Endothelial cell (in vitro differentiated cells): ENCODE results near the gene HYCC2. TPM values are rescaled to one million over a fixed set of nuclear protein-coding genes. Genes with fewer than 3 reads are reported as not detected.
"Not testable (repeated sequence)": the region's sequence is repeated elsewhere in the genome, so short reads cannot be mapped to it uniquely, and the experiment has no call there.

Experiments
- DNase-seq: peaks from one replicate; pipeline ENCODE4 v3.0.0; 2021; ENCODE audit warnings: low spot score
- H3K27ac Mint-ChIP-seq: one replicate; pipeline ENCODE4 v1.8.0; 2021; ENCODE audit warnings: mixed read lengths, inconsistent platforms; ENCODE audit not compliant: unreplicated experiment
- H3K27me3 Mint-ChIP-seq: one replicate; pipeline ENCODE4 v1.8.0; 2021; ENCODE audit warnings: mild to moderate bottlenecking, moderate library complexity, mixed read lengths, inconsistent platforms; ENCODE audit not compliant: unreplicated experiment
- H3K36me3 Mint-ChIP-seq: one replicate; pipeline ENCODE4 v1.8.0; 2021; ENCODE audit warnings: mild to moderate bottlenecking, low read depth, mixed read lengths, inconsistent platforms; ENCODE audit not compliant: unreplicated experiment
- H3K4me1 Mint-ChIP-seq: one replicate; pipeline ENCODE4 v1.8.0; 2021; ENCODE audit warnings: mild to moderate bottlenecking, mixed read lengths, inconsistent platforms; ENCODE audit not compliant: unreplicated experiment
- H3K4me3 Mint-ChIP-seq: one replicate; pipeline ENCODE4 v1.8.0; 2021; ENCODE audit warnings: mild to moderate bottlenecking, mixed read lengths, inconsistent platforms; ENCODE audit not compliant: unreplicated experiment
- H3K9me3 Mint-ChIP-seq: one replicate; pipeline ENCODE4 v1.8.0; 2021; ENCODE audit warnings: mixed read lengths, inconsistent platforms; ENCODE audit not compliant: unreplicated experiment
- CTCF ChIP-seq: fragments of 200-600 bp; sonication (generic); IDR thresholded peaks from one replicate; pipeline ENCODE4 v1.5.0; 2021; ENCODE audit warnings: antibody characterized with exemption; ENCODE audit not compliant: unreplicated experiment
- total RNA-seq: library from RNA; stranded (reverse); fragmentation: NEBNext Ultra II Directional; extraction: Animal tissue kit (Norgen Biotek cat#: 25700); gene quantifications from one replicate; pipeline ENCODE4 v1.2.1, GENCODE V29; 2021; ENCODE audit not compliant: unreplicated experiment

HYCC2 gene
- total RNA-seq, 1 donor from 2014 or later = 25.1 TPM

DNA sequence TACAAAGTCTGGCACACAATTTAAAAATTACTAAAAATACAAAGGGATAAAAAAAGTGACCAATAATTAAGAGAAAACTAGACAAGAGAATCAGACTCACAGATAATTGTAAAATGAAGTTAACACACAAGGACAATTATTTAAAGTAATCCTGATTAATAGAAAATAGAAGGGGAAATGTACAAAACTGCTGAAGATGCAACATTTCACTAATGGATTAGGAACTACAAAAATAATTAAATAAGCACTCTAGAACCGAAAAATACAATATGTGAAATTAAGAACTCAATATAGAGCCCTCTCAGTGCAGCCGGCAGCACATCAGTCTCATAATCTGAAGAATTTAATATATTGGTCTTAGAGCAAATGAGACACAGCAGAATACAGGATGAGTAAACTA, 24.6 kb downstream of the HYCC2 start:
- Mint-ChIP-seq H3K27ac (peak overlapping the region; percentile 6), H3K27me3 (peaks cover 3% of the 10 kb centered on the region), H3K36me3 (peaks cover 6% of the 10 kb centered on the region), H3K9me3 (no peaks in the 10 kb centered on the region), H3K4me3 (no peak overlapping the region), H3K4me1 (peaks cover 5% of the 10 kb centered on the region)
- TF ChIP-seq CTCF = no peak
- DNase-seq = no peak

GRCh38 chr2:201043050-201043449, 28.4 kb downstream of the HYCC2 start:
- not testable (repeated sequence) for DNase-seq, H3K9me3 Mint-ChIP-seq, H3K4me3 Mint-ChIP-seq, H3K4me1 Mint-ChIP-seq, H3K27me3 Mint-ChIP-seq
- peak overlapping the region; percentile 24 for H3K27ac Mint-ChIP-seq
- peaks cover 21% of the 10 kb centered on the region for H3K36me3 Mint-ChIP-seq

GRCh38 chr2:201042451-201042850, 29.0 kb downstream of the HYCC2 start:
- H3K9me3 Mint-ChIP-seq, H3K4me1 Mint-ChIP-seq, H3K4me3 Mint-ChIP-seq: not testable (repeated sequence)

GRCh38 chr2:201040867-201041628, 30.4 kb downstream of the HYCC2 start:
- H3K36me3 Mint-ChIP-seq = peaks cover 24% of the 10 kb centered on the region

More at GRCh38 chr2:201042451-201042850, 29.0 kb downstream of the HYCC2 start:
- H3K36me3 Mint-ChIP-seq = peaks cover 24% of the 10 kb centered on the region
- not testable (repeated sequence) for H3K27me3 Mint-ChIP-seq, DNase-seq, H3K27ac Mint-ChIP-seq

GRCh38 chr2:201038855-201039254, 32.6 kb downstream of the HYCC2 start:
- no peak for DNase-seq
- H3K36me3 Mint-ChIP-seq = peaks cover 27% of the 10 kb centered on the region
- no peak for TF ChIP-seq CTCF
- no peak overlapping the region for H3K27ac Mint-ChIP-seq
- H3K27me3 Mint-ChIP-seq = peaks cover 4% of the 10 kb centered on the region
- H3K4me3 Mint-ChIP-seq = no peak overlapping the region
- H3K9me3 Mint-ChIP-seq = no peaks in the 10 kb centered on the region
- no peaks in the 10 kb centered on the region for H3K4me1 Mint-ChIP-seq

More at GRCh38 chr2:201040867-201041628, 30.4 kb downstream of the HYCC2 start:
- Mint-ChIP-seq H3K27ac (no peak overlapping the region), H3K4me3 (no peak overlapping the region), H3K27me3 (peaks cover 4% of the 10 kb centered on the region), H3K9me3 (no peaks in the 10 kb centered on the region), H3K4me1 (no peaks in the 10 kb centered on the region)
- no peak for DNase-seq
- no peak for TF ChIP-seq CTCF

- H3K4me3 Mint-ChIP-seq, H3K27ac Mint-ChIP-seq, H3K4me1 Mint-ChIP-seq, H3K27me3 Mint-ChIP-seq, H3K9me3 Mint-ChIP-seq, DNase-seq: not testable (repeated sequence)
- H3K36me3 Mint-ChIP-seq = peaks cover 26% of the 10 kb centered on the region
Observed at GRCh38 chr2:201038361-201038760, 33.1 kb downstream of the HYCC2 start.

- H3K27ac Mint-ChIP-seq, H3K27me3 Mint-ChIP-seq, H3K4me1 Mint-ChIP-seq, DNase-seq, H3K9me3 Mint-ChIP-seq, H3K4me3 Mint-ChIP-seq: not testable (repeated sequence)
- H3K36me3 Mint-ChIP-seq = peaks cover 30% of the 10 kb centered on the region
Observed at GRCh38 chr2:201034355-201034754, 37.1 kb downstream of the HYCC2 start.
